A673 (cell line): ENCODE data around the gene CPNE5.

ENCODE experiments used
- CTCF ChIP-seq: fragments of 300-800, 200-600 bp; sonication (generic); conservative IDR thresholded peaks from 2 replicates; pipeline ENCODE4 v1.5.1; 2017; ENCODE audit warnings: low read depth, mild to moderate bottlenecking, antibody characterized with exemption, low read length, moderate library complexity, mixed read lengths
- EZH2 ChIP-seq: fragments of 200-600 bp; sonication (generic); IDR thresholded peaks from 2 replicates; pipeline ENCODE4 v1.6.1; 2017; ENCODE audit warnings: borderline replicate concordance, low read depth, mild to moderate bottlenecking, mixed read lengths, antibody characterized with exemption, low read length; ENCODE audit not compliant: poor library complexity, severe bottlenecking

DNA sequence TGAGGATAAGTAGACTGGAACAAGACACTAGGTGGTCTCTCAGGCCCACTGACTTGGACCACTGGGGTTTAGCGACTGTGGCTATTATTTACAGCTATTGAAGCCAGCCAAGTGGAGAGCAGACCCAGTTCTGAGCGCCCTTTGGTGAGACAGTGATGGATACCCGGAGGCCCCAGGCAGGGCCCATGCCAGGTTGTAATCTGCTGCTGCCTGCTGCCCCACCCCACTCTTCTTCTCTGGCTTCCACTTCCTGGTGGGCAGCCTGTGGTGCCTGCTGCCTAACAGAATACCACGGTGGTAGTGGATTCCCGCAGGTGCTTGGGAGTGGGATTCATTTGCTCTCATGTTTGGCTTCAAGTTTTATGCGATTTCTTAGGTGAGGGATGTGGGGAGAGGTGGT, 141.0 kb downstream of the CPNE5 start:
- no peak for TF ChIP-seq CTCF
- no peak for TF ChIP-seq EZH2
